OCI-LY7 (cell line): ENCODE measurements around the gene MYMX. TPM values are rescaled to one million over a fixed set of nuclear protein-coding genes. Genes with fewer than 3 reads are reported as not detected.

Source experiments
- BruUV-seq: library from RNA; stranded (reverse); fragments of 400-500 nt; replicated peaks from 2 replicates; lab custom pipeline; 2021; lab: Mats Ljungman, UMichigan
- CTCF ChIA-PET: fragments of 300-600 bp; sonication (Branson Sonifier 250); formaldehyde crosslinking; loops from one replicate; lab custom pipeline; 2022; ENCODE audit warnings: antibody characterized with exemption; ENCODE audit not compliant: unreplicated experiment; lab: Charles Lee
- POLR2A ChIA-PET: fragments of 300-600 bp; sonication (Branson Sonifier 250); formaldehyde crosslinking; loops from one replicate; lab custom pipeline; 2022; ENCODE audit warnings: antibody characterized with exemption; lab: Charles Lee
- DNase-seq: peaks from one replicate; pipeline ENCODE4 v3.0.0-alpha.2; 2015; ENCODE audit warnings: low spot score
- H2AFZ ChIP-seq: fragments of 200-600 bp; sonication (generic), shearing (Covaris generic); 2 replicates; pipeline ENCODE4 v1.6.1; 2014; ENCODE audit warnings: mild to moderate bottlenecking, antibody characterized with exemption, low read length, moderate library complexity
- H3K27ac ChIP-seq: fragments of 200-600 bp; sonication (generic); 2 replicates; pipeline ENCODE4 v1.5.1; 2014; ENCODE audit warnings: mixed run types, low read depth, mild to moderate bottlenecking, moderate library complexity, low read length, inconsistent platforms; ENCODE audit not compliant: poor library complexity, severe bottlenecking
- H3K36me3 ChIP-seq: fragments of 200-600 bp; sonication (generic); 2 replicates; pipeline ENCODE4 v1.6.1; 2014; ENCODE audit warnings: mild to moderate bottlenecking, antibody characterized with exemption, low read length, moderate library complexity, mixed read lengths; ENCODE audit not compliant: insufficient read depth
- H3K4me1 ChIP-seq: fragments of 200-600 bp; sonication (generic); 2 replicates; pipeline ENCODE4 v1.5.1; 2014; ENCODE audit warnings: mild to moderate bottlenecking, low read length; ENCODE audit not compliant: insufficient read depth, poor library complexity, severe bottlenecking
- H3K4me2 ChIP-seq: fragments of 200-600 bp; sonication (generic); 2 replicates; pipeline ENCODE4 v1.6.1; 2014; ENCODE audit warnings: mild to moderate bottlenecking, low read length
- H3K4me3 ChIP-seq: fragments of 200-600 bp; sonication (generic); 2 replicates; pipeline ENCODE4 v1.5.1; 2014; ENCODE audit warnings: mild to moderate bottlenecking, low read depth, low read length; ENCODE audit not compliant: poor library complexity, severe bottlenecking
- H3K79me2 ChIP-seq: fragments of 200-600 bp; sonication (generic); 2 replicates; pipeline ENCODE4 v1.6.1; 2016; ENCODE audit warnings: low read depth, mild to moderate bottlenecking, low read length, moderate library complexity, mixed read lengths; ENCODE audit not compliant: insufficient read depth
- H3K9me2 ChIP-seq: fragments of 200-600 bp; sonication (generic); 2 replicates; pipeline ENCODE4 v1.6.1; 2016; ENCODE audit warnings: mild to moderate bottlenecking, low read length, mixed read lengths; ENCODE audit not compliant: insufficient read depth
- H3K9me3 ChIP-seq: fragments of 200-600 bp; sonication (generic); 2 replicates; pipeline ENCODE4 v1.6.1; 2014; ENCODE audit warnings: mild to moderate bottlenecking, mixed run types, low read length, mixed read lengths
- H4K20me1 ChIP-seq: fragments of 200-600 bp; sonication (generic); 2 replicates; pipeline ENCODE4 v1.6.1; 2014; ENCODE audit warnings: mild to moderate bottlenecking, antibody characterized with exemption, low read length, moderate library complexity, mixed read lengths; ENCODE audit not compliant: insufficient read depth
- CTCF ChIP-seq: fragments of 200-600 bp; sonication (generic); conservative IDR thresholded peaks from 2 replicates; pipeline ENCODE4 v1.5.1; 2014; ENCODE audit warnings: mild to moderate bottlenecking, antibody characterized with exemption, low read length, moderate library complexity, mixed read lengths
- EZH2phosphoT487 ChIP-seq: fragments of 200-600 bp; sonication (generic); IDR thresholded peaks from 2 replicates; pipeline ENCODE4 v1.6.1; 2018; ENCODE audit warnings: low read depth, borderline replicate concordance, mild to moderate bottlenecking, mixed run types, antibody characterized with exemption, low read length, moderate library complexity, mixed read lengths
- intact Hi-C: fragments of 100-400 bp; cut with micrococcal nuclease; formaldehyde crosslinking; loops from one replicate; pipeline ENCODE4 v1.10.0; 2022; ENCODE audit not compliant: unreplicated experiment
- total RNA-seq, 2 experiments: library from RNA; depleted of rRNA in 1 of 2; stranded (reverse); fragments of >200 nt in 1 of 2; shearing (Covaris generic) in 1 of 2; gene quantifications; 2 replicates each; pipeline ENCODE4 v1.2.3, GENCODE V29; 2014 to 2022

MYMX gene
- total RNA-seq, 2 experiments from 2014 or later = not detected

GRCh38 chr6:44201638-44202303, 15.0 kb upstream of the MYMX start:
- H3K36me3 ChIP-seq = no peaks in the 10 kb centered on the region
- ChIA-PET CTCF (no interaction called here), POLR2A (no interaction called here)
- intact Hi-C loops = no loop called here
- H3K4me2 ChIP-seq = no peak overlapping the region
- no peaks in the 10 kb centered on the region for H3K9me2 ChIP-seq
- no peak for DNase-seq
- no peak overlapping the region for H3K27ac ChIP-seq
- no peaks in the 10 kb centered on the region for H3K9me3 ChIP-seq
- BruUV-seq = no TSS peak
- H3K4me3 ChIP-seq = no peak overlapping the region
- no peaks in the 10 kb centered on the region for H3K79me2 ChIP-seq
- TF ChIP-seq CTCF (no peak), EZH2phosphoT487 (no peak)
- no peaks in the 10 kb centered on the region for H4K20me1 ChIP-seq
- H2AFZ ChIP-seq = no peak overlapping the region
- H3K4me1 ChIP-seq = peaks cover 6% of the 10 kb centered on the region

GRCh38 chr6:44202332-44202971, 14.3 kb upstream of the MYMX start:
- Histone ChIP-seq H3K27ac (no peak overlapping the region), H3K4me3 (no peak overlapping the region), H2AFZ (no peak overlapping the region), H3K4me1 (peaks cover 9% of the 10 kb centered on the region), H3K9me3 (no peaks in the 10 kb centered on the region), H3K4me2 (no peak overlapping the region), H3K79me2 (no peaks in the 10 kb centered on the region), H3K36me3 (no peaks in the 10 kb centered on the region), H3K9me2 (no peaks in the 10 kb centered on the region), H4K20me1 (no peaks in the 10 kb centered on the region)
- TF ChIP-seq EZH2phosphoT487 = no peak
- TF ChIP-seq CTCF = no peak
- CTCF ChIA-PET = interaction anchor here (0.6 kb wide), 1 partner anchor 102 kb away, joined by 5 read pairs; no protein-coding TSS in a partner anchor
- POLR2A ChIA-PET = no interaction called here
- intact Hi-C loops = no loop called here
- DNase-seq = no peak
- BruUV-seq = no TSS peak
